ENCODE results near the gene TMEM266.

Gene TMEM266

DNA sequence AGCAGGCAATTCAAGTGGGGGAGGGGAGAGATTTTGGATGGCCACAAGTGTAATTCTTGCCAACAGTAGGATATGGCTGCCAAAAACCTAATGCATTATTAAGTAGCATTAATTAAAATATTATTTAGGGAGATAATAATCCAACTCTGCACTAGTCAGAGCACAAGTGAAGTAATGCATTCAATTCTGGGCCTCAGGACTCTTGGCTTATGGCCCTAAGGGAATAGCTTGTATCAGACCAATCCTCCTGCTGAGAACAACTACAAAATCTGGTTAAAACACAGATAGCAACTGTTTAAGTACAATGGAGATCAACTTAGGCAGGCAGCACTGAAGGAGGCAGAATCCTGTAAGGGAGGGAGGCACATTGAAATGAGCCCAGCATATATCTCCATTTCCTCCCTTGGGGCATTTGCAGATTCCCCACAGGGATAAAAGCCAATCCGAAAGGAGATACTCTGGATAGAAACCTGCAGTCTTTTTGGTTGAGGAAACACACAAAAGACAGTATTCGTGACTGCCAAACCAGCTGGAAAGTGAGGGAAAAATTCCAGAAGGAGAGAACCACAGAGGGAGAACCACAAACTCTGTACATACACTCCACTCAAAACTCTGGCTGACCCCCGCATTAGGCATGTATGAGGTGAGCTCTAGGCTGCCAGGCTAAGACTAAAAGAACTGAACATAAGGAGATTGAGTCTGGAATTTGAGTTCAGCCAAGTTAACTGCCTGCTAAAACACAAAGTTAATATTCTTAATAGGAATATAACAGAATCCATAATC is 194.1 kb downstream of the TMEM266 start:
- no peak for DNase-seq (ENCODE audit: low read depth)
- TF ChIP-seq, protein P1, sequence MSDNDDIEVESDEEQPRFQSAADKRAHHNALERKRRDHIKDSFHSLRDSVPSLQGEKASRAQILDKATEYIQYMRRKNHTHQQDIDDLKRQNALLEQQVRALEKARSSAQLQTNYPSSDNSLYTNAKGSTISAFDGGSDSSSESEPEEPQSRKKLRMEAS (IDR thresholded peaks at IDR 0.05; ENCODE audit: low read depth, low read length): no peak
- TF ChIP-seq MYC (IDR thresholded peaks at IDR 0.05; ENCODE audit: low read depth, low read length) (no peak), POLR2A (IDR thresholded peaks at IDR 0.05; ENCODE audit: extremely low read depth, insufficient read length) (no peak)
- TF ChIP-seq, protein P2, sequence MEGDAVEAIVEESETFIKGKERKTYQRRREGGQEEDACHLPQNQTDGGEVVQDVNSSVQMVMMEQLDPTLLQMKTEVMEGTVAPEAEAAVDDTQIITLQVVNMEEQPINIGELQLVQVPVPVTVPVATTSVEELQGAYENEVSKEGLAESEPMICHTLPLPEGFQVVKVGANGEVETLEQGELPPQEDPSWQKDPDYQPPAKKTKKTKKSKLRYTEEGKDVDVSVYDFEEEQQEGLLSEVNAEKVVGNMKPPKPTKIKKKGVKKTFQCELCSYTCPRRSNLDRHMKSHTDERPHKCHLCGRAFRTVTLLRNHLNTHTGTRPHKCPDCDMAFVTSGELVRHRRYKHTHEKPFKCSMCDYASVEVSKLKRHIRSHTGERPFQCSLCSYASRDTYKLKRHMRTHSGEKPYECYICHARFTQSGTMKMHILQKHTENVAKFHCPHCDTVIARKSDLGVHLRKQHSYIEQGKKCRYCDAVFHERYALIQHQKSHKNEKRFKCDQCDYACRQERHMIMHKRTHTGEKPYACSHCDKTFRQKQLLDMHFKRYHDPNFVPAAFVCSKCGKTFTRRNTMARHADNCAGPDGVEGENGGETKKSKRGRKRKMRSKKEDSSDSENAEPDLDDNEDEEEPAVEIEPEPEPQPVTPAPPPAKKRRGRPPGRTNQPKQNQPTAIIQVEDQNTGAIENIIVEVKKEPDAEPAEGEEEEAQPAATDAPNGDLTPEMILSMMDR (IDR thresholded peaks at IDR 0.05; ENCODE audit: low read depth, low read length): no peak
- H3K4me3 ChIP-seq (ENCODE audit: low read depth, low read length): no peak overlapping the region
